ENCODE data around the gene EIF6. TPM values are rescaled to one million over a fixed set of nuclear protein-coding genes. Genes with fewer than 3 reads are reported as not detected.

Gene EIF6
- total and polyA plus RNA-seq, 2 of the 8 experiments (the other 6 are each of a cell fraction or from before 2014, with no cell fraction given): 184 to 319 TPM

DNA sequence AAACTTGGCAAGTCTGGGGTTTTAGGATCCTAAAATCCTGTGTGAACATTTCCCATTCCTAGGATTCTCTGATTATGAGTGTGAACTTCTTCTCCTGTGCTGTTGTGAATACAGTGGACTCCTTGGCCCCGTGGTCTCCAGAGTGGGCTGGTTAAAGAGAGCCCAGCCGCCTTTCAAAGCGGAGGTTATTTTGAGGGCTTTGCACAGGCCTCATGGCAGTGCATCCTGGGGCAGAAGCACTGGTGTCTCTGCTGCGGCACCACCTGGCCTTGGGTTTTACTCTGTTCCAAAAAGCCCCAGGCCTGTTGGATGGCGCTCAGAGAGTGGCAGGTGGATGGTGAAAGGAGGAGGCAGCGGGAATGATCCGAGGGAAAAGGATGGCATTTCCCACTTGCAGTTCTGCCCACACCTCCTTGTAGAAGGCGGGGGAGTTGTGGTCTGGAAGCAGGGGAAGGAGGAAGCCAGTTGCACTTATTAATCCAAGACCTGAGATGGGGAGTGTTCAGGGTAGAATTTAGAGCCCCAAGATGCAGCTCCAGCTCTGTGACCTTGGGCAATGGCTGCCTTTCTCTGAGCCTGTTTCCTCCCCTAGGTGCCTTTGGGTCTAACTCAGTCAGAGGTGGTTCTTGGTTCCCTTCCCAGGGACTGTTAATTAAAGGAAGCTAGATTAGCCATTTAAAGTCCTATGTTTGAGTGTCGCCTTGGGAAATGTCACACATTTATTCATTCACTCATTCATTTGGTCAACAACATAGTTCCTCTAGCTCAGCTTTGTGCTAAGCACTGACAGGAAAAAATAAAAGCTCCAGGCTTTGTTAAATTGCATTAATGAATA, 35.7 kb downstream of the EIF6 start:
- no peak for FAIRE-seq
- Histone ChIP-seq H3K56ac (replicated peaks; ENCODE audit: insufficient read length, low read depth, low read length) (no peak overlapping the region), H2AFZ (ENCODE audit: low read length) (no peak overlapping the region), H3K79me2 (ENCODE audit: control insufficient read depth in 1 of 2, insufficient read depth in 2 of 2, low read length in 2 of 2) (no peaks in the 10 kb centered on the region), H3K79me1 (ENCODE audit: low read depth, low read length) (no peaks in the 10 kb centered on the region), H4K8ac (ENCODE audit: extremely low read depth, insufficient read depth, low read length) (no peak overlapping the region; the same call in 1 of the 2 replicates), H2BK5ac (ENCODE audit: low read depth, low read length) (no peak overlapping the region), H3K27ac (ENCODE audit: low read depth, low read length) (no peak overlapping the region), H3K14ac (ENCODE audit: insufficient read length) (no peak overlapping the region), H2BK12ac (ENCODE audit: low read depth, low read length) (no peak overlapping the region), H4K5ac (ENCODE audit: insufficient read length, low read depth, low read length) (no peak overlapping the region), H3K4me2 (ENCODE audit: insufficient read depth in 1 of 2, low read depth in 2 of 2, low read length in 2 of 2) (no peak overlapping the region), H4K91ac (replicated peaks; ENCODE audit: insufficient read length, low read length) (no peak overlapping the region), H3K36me3 (ENCODE audit: control insufficient read depth in 2 of 4, insufficient read depth in 4 of 4, low read length in 3 of 4) (peaks cover 0 to 10% (median 0%) of the 10 kb centered on the region in 4 experiments; a peak in 3 of 8 replicates), H2BK15ac (ENCODE audit: low read length) (no peak overlapping the region), H2AK5ac (ENCODE audit: low read depth, low read length) (no peak overlapping the region), H3K4me1 (replicated peaks in 1 of 4; ENCODE audit: control insufficient read depth in 3 of 4, insufficient read depth in 4 of 4, low read length in 3 of 4) (peaks cover 0 to 3% (median 0%) of the 10 kb centered on the region in 4 experiments; a peak in 1 of 7 replicates), H3K18ac (ENCODE audit: extremely low read depth, low read length) (no peak overlapping the region; the same call in 1 of the 2 replicates), H3K4ac (replicated peaks; ENCODE audit: insufficient read length, low read depth, low read length) (no peak overlapping the region), H3K9me3 (ENCODE audit: insufficient read depth in 2 of 2, low read depth in 1 of 2, low read length in 1 of 2) (no peaks in the 10 kb centered on the region), H3K23ac (ENCODE audit: insufficient read length) (no peak overlapping the region), H3K27me3 (replicated peaks in 1 of 4; ENCODE audit: control insufficient read depth in 3 of 4, extremely low read depth in 1 of 4, insufficient read depth in 3 of 4, low read length in 3 of 4) (no peaks in the 10 kb centered on the region), H4K20me1 (replicated peaks in 1 of 2; ENCODE audit: control insufficient read depth in 1 of 2, insufficient read depth in 2 of 2, low read length in 2 of 2) (no peaks in the 10 kb centered on the region), H2BK20ac (ENCODE audit: low read length) (no peak overlapping the region), H3K4me3 (ENCODE audit: extremely low read depth in 1 of 4, insufficient read depth in 2 of 4, low read depth in 3 of 4, low read length in 4 of 4) (no peak overlapping the region), H3K9ac (replicated peaks in 1 of 4; ENCODE audit: extremely low read depth in 1 of 4, low read depth in 3 of 4, low read length in 3 of 4) (no peak overlapping the region), H2BK120ac (replicated peaks; ENCODE audit: low read depth, low read length) (no peak overlapping the region), H3K23me2 (ENCODE audit: low read depth, low read length) (no peaks in the 10 kb centered on the region)
- no peak for DNase-seq (ENCODE audit: low read depth in 1 of 2, low spot score in 2 of 2)
- ChIA-PET POLR2A (ENCODE audit: partially characterized antibody) (interaction anchor here (1.0 to 7.5 kb wide), 5 partner anchors 10 to 102 kb away, joined by 3 to 52 read pairs (median 3); partner anchors contain the start of genes EDEM2 and EIF6), CTCF (ENCODE audit: partially characterized antibody) (interaction anchor here (0.7 to 1.4 kb wide), 4 partner anchors 19 to 40 kb away, joined by 3 to 5 read pairs (median 4); no protein-coding TSS in a partner anchor)
- 91% methylated on average over 9 of the region's 9 CpGs; no CpG with 5 or more reads in 1 of the 2 experiments for WGBS, 2 experiments (ENCODE audit: extremely low coverage in 1 of 2, insufficient coverage in 1 of 2, insufficient read length in 1 of 2, insufficient replicate concordance in 2 of 2, low coverage in 1 of 2, low lambda C conversion rate in 2 of 2, missing lambda C conversion rate in 1 of 2)
- TF ChIP-seq RNF2 (IDR thresholded peaks at IDR 0.05; ENCODE audit: borderline replicate concordance, low read depth, low read length, missing control alignments, poor library complexity, severe bottlenecking) (no peak), EZH2 (IDR thresholded peaks at IDR 0.05; ENCODE audit: low read depth, low read length, severe bottlenecking) (no peak), GABPA (IDR thresholded peaks at IDR 0.05; ENCODE audit: borderline replicate concordance, insufficient read depth, low read length) (no peak), PHF8 (conservative IDR thresholded peaks at IDR 0.05; ENCODE audit: low read depth, low read length) (no peak), ATF3 (IDR thresholded peaks at IDR 0.05; ENCODE audit: insufficient read depth, low read depth, low read length) (no peak), RFX5 (IDR thresholded peaks at IDR 0.05; ENCODE audit: borderline replicate concordance, low read depth, low read length) (no peak), CBX5 (IDR thresholded peaks at IDR 0.05; ENCODE audit: low read depth, low read length) (no peak), USF2 (IDR thresholded peaks at IDR 0.05; ENCODE audit: low read length) (no peak)

Data from H1 (cell line).